ENCODE data around the gene KDM6A. TPM values are rescaled to one million over a fixed set of nuclear protein-coding genes. Genes with fewer than 3 reads are reported as not detected.

KDM6A gene
- total and polyA plus RNA-seq, 7 donors, result 3.6 to 21.3 (median 13.2) TPM

- no peak overlapping the region for H3K27ac ChIP-seq
- WGBS, 3 donors, result 55 to 89% (median 69%) methylated on average over 4 of the region's 4 CpGs
- no peak for DNase-seq
- ATAC-seq, result no peak
- TF ChIP-seq, protein P1, sequence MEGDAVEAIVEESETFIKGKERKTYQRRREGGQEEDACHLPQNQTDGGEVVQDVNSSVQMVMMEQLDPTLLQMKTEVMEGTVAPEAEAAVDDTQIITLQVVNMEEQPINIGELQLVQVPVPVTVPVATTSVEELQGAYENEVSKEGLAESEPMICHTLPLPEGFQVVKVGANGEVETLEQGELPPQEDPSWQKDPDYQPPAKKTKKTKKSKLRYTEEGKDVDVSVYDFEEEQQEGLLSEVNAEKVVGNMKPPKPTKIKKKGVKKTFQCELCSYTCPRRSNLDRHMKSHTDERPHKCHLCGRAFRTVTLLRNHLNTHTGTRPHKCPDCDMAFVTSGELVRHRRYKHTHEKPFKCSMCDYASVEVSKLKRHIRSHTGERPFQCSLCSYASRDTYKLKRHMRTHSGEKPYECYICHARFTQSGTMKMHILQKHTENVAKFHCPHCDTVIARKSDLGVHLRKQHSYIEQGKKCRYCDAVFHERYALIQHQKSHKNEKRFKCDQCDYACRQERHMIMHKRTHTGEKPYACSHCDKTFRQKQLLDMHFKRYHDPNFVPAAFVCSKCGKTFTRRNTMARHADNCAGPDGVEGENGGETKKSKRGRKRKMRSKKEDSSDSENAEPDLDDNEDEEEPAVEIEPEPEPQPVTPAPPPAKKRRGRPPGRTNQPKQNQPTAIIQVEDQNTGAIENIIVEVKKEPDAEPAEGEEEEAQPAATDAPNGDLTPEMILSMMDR (IDR thresholded peaks at IDR 0.05), result no peak
- H3K4me3 ChIP-seq, result no peak overlapping the region
- H3K4me1 ChIP-seq, result peaks cover 65% of the 10 kb centered on the region
- H3K27me3 ChIP-seq (ENCODE audit: insufficient read depth in 3 of 3, low read length in 2 of 3), result no peaks in the 10 kb centered on the region
- H3K9me3 ChIP-seq, result peaks cover 7% of the 10 kb centered on the region
- no peaks in the 10 kb centered on the region for H3K36me3 ChIP-seq (ENCODE audit: insufficient read depth in 1 of 2, low read depth in 1 of 2)
- intact Hi-C loops (cut with DNase I), result no loop called here
Measured at GRCh38 chrX:44903107-44903506, 30.1 kb downstream of the KDM6A start.

DNA sequence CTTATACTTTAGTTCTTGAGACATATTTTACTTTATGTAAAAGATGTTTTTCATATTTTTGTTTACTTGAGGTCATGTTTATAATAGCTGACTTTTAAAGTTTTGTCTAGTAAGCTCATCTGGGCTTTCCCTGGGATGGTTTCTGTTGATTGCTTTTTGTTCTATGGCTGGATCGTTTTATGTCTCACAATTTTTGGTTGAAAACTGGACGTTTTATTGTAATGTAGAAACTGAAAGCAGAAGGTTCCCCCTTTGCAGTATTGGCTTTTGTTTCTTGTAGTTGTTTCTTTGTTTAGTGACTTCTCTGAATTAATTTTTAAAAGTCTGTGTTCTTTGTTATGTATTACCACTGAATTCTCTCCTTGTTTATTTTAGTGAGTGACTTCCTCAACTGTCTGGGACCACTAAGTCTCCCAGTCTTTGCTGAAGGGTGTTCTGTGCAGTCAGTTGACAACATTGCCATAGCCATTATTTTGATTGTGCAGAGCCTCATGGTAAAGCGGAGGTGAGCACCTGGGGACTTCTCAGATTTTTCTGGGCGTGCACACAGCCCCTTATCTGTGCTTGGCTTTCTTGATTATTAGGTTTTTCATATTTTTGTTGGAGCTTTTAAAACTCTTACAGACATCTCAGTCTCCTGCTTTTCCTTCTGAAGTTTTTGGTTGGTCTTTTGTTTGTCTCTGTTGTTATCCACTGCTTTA, 31.0 kb downstream of the KDM6A start:
- DNase-seq (no peak), ATAC-seq (no peak)
- H3K4me3 ChIP-seq, result no peak overlapping the region
- H3K4me1 ChIP-seq, result peaks cover 73% of the 10 kb centered on the region
- peaks cover 7% of the 10 kb centered on the region for H3K9me3 ChIP-seq
- 69 to 79% (median 75%) methylated on average over 4 of the region's 4 CpGs for WGBS, 3 donors
- intact Hi-C loops (cut with DNase I), result no loop called here
- H3K27ac ChIP-seq, result no peak overlapping the region
- no peaks in the 10 kb centered on the region for H3K27me3 ChIP-seq (ENCODE audit: insufficient read depth in 3 of 3, low read length in 2 of 3)
- H3K36me3 ChIP-seq (ENCODE audit: insufficient read depth in 1 of 2, low read depth in 1 of 2), result no peaks in the 10 kb centered on the region
- TF ChIP-seq, protein P1 (IDR thresholded peaks at IDR 0.05), result no peak

DNA sequence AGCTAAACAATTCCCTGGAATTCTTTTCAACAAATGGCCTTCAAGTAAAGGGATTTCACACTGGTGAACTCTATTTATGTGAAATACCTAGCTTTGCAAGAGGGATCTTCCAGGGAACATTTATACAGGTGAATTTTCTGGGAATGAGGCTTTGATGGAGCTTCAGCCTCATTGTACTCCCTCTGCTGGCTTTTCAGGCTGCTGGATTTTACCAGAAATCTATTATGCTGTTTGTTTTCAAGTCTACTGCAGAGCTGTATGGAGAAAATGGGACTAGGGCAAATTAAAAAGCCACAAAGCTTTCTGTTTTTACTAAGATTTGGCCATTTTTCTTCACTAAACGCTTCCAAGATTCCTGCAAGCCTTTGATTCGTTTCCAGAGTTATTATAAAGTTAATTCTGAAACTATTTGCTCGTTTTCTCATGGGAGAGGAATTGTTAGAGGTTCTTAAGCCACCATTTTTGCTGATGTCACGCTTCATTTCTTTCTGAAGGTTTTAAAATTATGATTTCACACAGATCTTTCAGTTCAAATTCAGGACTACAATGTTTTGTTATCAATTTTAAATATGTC, 31.6 kb downstream of the KDM6A start:
- no peak overlapping the region for H3K4me3 ChIP-seq
- 38 to 52% (median 48%) methylated on average over 4 of the region's 4 CpGs for WGBS, 3 donors
- DNase-seq (no peak), ATAC-seq (no peak)
- TF ChIP-seq, protein P1 (IDR thresholded peaks at IDR 0.05), result no peak
- no peaks in the 10 kb centered on the region for H3K27me3 ChIP-seq (ENCODE audit: insufficient read depth in 3 of 3, low read length in 2 of 3)
- intact Hi-C loops (cut with DNase I), result no loop called here
- H3K27ac ChIP-seq, result no peak overlapping the region
- no peaks in the 10 kb centered on the region for H3K36me3 ChIP-seq (ENCODE audit: insufficient read depth in 1 of 2, low read depth in 1 of 2)
- peaks cover 7% of the 10 kb centered on the region for H3K9me3 ChIP-seq
- peaks cover 72% of the 10 kb centered on the region for H3K4me1 ChIP-seq

DNA sequence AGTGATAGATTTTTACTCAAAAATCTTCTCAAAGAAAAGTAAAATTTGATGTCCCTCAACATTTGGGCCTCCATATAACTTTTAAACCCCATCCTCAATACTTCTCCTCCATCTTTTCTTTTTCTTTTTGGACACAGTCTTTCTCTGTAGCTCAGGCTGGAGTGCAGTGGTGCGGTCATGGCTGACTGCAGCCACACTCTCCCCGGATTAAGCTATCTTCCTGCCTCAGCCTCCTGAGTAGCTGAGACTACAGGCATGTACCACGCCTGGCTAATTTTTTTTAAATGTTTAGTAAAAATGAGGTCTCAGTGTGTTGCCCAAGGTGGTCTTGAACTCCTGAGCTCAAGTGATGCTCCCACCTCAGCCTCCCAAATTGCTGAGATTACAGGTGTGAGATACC, 33.1 kb downstream of the KDM6A start:
- no peaks in the 10 kb centered on the region for H3K27me3 ChIP-seq (ENCODE audit: insufficient read depth in 3 of 3, low read length in 2 of 3)
- H3K4me1 ChIP-seq, result peaks cover 59% of the 10 kb centered on the region
- WGBS, 3 donors, result 81 to 98% (median 98%) methylated on average over 3 of the region's 3 CpGs
- ATAC-seq (no peak), DNase-seq (no peak)
- no peaks in the 10 kb centered on the region for H3K36me3 ChIP-seq (ENCODE audit: insufficient read depth in 1 of 2, low read depth in 1 of 2)
- no peak overlapping the region for H3K4me3 ChIP-seq
- intact Hi-C loops (cut with DNase I), result no loop called here
- H3K27ac ChIP-seq, result no peak overlapping the region
- TF ChIP-seq, protein P1 (IDR thresholded peaks at IDR 0.05), result no peak
- H3K9me3 ChIP-seq, result peaks cover 7% of the 10 kb centered on the region

Data from psoas muscle (tissue), 8 donors.